DMS153 (cell line): ENCODE results near the gene PIEZO2.

Experiments used
- DNase-seq: peaks from one replicate; lab custom pipeline; 2025; lab: John Stamatoyannopoulos, UW

PIEZO2 gene

DNA sequence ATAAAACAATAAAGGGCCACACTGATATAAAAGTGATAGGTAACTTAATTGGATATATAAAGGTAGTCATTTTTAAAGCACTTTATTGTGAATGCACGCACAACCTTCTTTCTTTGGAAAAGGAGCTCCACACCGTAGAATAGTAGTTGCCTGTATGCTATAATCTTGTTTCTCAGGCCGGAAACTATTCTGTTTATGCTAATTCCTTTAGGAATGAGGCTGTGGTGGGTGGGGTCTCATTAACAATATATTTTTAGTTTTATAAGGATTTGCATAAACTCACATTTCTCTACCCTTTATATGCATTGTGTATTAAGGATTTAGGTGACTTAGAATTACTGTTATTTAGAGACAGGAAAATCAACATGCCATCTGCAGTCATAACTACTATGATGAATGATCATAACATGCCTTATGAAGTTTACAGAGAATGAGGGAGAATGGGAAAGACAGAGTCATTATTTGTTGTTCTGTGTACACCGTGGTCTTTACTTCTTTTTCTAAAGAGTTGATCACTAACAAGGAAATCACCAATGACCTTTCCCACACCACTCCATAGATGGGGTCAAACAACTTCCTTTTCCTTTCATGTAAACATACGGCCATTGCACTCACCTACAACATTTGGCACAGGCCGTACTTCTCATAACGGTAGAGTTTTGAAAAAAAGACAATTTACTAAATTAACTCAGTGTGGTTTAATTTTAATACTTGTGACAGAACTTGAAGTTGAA is 84.5 kb downstream of the PIEZO2 start:
- no peak for DNase-seq

DNA sequence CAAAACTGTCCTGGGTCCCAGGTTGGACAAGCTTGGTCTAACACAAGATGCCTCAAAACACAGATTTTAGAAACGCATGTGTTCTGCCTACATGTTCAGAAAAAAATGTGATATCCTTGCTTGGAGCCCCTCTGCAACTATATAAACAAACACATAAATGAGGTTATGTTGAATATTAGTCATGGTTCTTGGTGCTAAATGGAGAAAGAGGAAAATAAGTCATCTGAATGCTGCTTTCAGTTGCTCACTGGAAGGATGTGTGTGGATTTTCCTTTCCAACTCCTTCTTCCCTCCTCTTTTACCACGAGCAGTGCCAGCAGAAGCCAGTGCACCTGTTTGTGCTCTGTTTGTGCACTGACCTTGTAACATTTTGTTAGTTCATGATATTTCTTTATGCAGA is 85.3 kb downstream of the PIEZO2 start:
- no peak for DNase-seq

DNA sequence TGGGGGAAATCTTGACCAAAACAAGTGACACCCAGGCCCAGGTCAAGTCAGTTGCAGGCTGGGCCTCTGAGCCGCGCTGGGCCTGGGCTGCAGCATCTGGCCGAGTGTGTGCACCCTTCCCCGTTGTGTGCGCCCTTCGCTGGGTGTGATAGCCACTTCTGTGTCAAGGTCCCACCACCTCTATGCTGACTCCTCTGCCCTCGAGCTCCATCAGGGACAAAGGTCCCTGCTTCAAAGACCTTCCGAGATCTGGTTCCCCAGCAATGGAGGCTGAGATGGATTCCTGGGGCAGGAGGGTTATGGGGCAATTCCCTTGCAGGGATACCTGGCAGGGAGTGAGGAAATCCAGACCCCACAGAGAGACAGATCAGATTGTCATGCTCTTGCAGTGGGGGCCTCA is 93.6 kb downstream of the PIEZO2 start:
- DNase-seq: no peak

DNA sequence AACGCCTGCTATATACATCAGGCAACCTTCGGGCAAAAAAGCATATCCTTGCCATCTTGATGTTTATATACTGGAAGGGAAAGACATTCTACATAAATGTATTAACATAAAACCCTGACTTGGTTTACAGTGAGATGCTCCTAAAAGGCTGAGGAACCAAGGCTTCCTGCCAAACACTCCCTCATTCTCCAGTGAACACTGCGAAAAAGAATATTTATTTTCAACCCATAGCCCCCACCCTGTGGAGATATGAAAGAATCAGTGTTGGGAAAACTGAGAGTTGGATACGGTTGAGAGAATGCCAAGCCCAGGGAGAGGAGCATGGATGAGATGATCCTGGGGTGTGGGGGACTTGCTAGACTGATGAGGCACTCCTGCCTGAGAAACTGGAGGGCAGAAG is 94.9 kb downstream of the PIEZO2 start:
- no peak for DNase-seq

- DNase-seq: no peak
These were observed 96.1 kb downstream of the PIEZO2 start for GRCh38 chr18:11053293-11053692.

GRCh38 chr18:11052800-11053199 is 96.6 kb downstream of the PIEZO2 start:
- no peak for DNase-seq

GRCh38 chr18:11051462-11051861 is 97.9 kb downstream of the PIEZO2 start:
- DNase-seq: no peak

DNA sequence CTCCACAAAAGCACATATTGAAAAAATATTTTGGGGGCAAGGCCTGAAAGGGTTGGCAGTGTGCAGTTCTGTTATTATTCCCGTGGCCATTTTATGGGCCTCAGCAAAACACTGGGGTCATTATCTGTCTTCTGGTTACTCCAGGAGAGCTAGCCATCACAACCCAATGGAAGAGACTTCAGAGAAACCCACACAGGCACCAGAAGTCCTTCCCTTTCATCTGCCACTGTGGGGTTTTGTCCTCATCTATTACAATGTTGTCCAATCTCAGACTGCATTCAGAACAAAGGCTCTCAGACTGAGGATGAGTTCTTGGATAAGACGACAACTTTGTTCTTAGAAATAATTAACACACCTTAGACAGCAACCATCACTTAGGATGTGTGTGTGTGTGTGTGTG is 98.4 kb downstream of the PIEZO2 start:
- DNase-seq: no peak

DNA sequence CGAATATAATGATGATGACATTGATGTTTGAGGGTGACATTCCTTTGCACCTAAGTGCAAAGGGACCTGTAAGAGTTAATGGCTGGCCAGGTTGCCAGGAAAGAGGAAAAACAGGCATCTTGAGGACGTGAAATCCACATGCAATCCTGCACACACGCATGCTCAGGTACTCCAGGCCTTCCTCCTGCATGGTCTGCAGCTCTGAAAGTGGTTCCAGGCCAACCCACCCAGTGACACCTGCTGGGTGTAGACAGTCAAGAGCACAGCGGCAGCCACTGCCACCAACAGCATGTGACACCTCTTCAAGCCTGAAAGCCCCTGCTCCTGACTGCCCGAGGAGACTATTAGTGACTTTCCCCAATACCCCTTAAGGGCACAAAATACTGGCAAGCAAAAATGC is 101.6 kb downstream of the PIEZO2 start:
- DNase-seq: no peak

- no peak for DNase-seq
These were observed 102.2 kb downstream of the PIEZO2 start for GRCh38 chr18:11047156-11047555.

DNA sequence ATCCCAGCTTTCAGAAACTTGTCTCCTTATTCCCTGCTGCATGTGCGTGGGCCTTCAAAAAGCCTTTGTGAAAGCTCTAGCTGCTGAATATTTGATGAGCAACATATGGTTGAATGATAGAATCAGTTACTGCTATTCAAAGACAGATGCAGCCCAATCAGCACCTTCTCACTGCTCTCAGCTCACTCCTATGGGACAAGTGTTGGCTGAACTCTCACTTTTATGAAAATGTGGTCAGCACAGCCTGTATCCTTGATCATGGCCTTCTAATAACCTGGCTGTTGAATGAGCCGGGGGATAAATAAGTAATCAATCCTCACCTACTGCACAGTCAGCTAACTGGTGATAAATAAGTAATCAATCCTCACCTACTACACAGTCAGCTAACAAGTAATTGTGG is 103.2 kb downstream of the PIEZO2 start:
- DNase-seq: no peak

GRCh38 chr18:11043694-11044093 is 105.7 kb downstream of the PIEZO2 start:
- no peak for DNase-seq

- no peak for DNase-seq
These were observed 107.1 kb downstream of the PIEZO2 start for GRCh38 chr18:11042247-11042646.

DNA sequence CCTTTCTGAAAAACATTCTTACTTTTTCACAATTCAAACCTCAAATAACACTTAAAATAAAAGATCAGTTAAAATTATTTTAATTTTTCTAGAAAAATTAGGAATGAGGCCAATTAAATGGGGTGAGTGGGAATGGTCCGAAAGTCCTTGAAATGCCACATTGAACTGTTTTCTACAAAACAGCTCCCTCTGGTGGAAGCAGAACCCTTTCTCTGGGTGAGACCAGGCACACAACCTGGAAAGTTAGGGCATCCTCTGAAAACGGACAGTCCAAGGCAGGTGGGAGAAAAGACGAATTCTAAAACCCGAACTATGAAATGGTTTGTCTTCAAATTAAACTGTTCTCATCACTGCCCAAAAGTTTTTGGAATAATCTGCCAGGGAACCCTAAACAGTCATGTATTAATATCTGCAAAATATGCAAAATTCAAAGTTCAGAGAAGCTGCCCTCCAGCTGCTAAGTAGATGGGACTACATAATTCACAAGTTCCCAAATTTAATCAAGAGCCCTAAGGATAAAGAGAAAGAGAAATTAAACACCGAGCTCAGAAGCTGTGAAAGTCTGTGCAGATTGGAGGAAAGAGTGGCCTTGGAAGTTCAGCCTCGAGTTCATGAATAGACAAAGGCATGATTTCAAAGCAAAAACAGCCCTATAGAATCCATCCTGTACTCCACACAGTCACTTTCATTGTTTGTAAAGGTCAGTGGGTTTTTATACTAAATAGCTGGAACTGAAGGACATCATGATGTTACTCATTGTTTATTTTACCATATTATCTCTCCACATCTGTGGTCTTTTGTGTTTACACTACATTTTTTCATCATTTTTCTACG is 108.3 kb downstream of the PIEZO2 start:
- no peak for DNase-seq

GRCh38 chr18:11040359-11040758 is 109.0 kb downstream of the PIEZO2 start:
- no peak for DNase-seq

GRCh38 chr18:11037533-11038240 is 111.7 kb downstream of the PIEZO2 start:
- DNase-seq: no peak

DNA sequence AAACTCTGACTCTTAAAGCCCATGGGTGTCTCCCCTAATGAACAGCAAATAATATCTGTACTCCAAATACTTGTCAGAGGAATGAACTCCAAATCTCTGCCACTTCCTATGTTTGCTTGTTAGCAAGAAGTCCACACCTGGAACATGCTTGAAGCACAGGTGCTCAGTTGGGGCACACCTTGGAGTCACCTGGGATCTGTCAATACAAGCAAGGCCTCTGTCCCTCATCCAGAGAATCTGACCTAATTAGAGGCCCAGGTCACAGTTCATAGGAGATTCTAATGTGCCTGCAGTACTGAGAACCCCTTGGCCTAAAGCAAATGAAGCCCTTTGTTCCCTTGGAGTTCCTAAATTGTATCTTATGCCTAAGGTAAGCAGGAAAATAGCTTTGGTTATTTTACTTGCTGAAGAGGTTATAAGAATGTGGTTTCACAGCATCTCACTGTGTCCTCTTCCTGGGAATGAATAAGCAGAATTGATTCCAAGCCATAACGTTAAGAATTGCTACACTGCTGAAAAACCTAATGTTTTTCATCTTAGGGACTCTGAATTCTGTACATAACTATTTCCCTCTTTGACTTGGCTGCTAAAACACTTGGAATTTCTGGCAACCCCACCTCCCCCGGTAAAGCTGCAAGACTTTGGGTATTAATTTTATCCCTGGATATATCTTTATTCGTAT is 113.4 kb downstream of the PIEZO2 start:
- DNase-seq: no peak

DNA sequence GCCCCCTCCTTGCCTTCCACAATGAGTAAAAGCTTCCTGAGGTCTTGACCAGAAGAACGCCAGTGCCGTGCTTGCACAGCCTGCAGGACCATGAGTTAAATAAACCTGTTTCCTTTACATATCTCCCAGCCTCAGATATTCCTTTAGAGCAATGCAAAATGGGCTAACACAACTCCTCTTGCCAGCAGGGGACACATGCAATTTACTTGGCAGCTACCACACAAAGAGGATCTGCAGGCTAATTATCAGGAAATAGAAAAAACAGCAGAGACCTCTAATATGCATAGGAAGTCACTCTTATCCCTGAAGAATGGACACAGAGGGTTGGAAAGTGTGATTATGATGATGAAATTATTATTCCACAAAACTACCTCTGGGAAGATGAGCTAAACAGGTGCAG is 114.0 kb downstream of the PIEZO2 start:
- no peak for DNase-seq

DNA sequence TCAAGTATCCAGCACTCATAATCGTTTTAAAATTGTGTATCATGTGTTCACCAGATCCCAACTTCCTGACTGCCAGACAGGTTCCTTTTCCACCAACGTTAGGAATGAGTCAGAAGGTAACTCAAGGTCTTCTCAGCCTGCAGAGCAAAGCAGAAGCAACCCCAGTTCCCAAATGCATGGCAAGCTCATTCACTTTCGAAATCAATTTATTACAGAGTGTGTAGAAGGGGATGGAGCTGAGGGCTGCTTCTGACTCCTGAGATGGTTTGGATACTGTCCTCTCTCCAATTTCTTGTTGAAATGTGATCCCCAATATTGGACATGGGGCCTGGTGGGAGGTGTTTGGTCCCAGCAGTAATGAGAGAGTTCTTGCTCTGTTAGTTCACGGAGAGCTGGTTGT is 114.5 kb downstream of the PIEZO2 start:
- no peak for DNase-seq

DNA sequence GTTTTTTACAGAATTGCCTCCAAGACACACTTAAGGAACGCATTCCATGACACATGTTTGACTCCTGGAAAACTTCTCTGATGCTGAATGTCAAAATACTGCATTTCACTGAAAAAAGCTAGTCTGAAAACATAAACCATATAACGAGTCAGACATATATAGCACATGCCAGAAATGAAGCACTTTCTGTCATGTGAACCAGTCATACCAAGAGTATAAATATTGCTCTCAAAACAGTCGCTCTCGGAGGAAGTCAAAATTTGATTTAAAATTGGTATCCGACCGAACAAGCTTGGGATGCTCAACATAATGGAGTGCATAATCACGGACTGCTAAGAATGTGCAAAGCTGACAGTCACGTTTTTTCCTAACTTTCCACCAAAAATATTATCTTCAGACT is 115.9 kb downstream of the PIEZO2 start:
- DNase-seq: no peak

DNA sequence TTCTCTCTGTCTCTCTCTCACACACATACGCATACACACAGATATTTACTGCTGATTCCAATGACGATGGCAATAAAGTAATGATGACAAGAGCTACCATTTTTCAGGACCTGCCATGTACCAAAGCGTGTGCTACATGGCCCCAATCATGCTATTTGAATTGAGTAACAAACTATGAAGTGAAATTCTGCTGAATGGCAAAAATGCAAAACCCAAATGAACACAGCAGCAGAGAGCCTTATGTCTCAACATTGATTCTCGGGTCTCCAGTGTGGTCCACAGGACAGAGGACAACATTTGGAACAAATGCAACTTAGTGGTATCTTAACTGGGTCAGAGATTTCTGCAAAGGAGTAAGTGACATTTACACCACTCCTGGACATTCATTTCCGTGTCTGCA is 117.4 kb downstream of the PIEZO2 start:
- no peak for DNase-seq

DNA sequence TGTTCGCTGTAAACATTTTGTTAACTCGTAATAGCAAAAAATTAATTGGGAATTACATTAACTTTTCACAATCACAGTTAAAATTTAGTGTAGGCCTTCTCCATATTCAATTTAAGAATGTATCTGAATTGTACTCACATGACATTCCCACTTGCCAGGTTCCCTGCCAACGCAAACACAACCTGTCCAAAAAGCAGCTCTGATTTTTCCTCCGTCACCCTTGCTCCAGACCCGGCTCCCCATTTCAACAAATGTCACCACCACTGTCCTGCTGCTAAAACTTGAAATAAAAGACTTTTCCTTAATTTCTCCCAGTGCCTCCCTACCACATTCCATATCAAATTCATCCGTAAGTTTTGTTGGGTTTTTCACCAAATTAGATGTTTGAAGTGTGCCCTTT is 120.3 kb downstream of the PIEZO2 start:
- no peak for DNase-seq
